Fibroblast of lung (primary cell): ENCODE results near the gene GTPBP3. TPM values are rescaled to one million over a fixed set of nuclear protein-coding genes. Genes with fewer than 3 reads are reported as not detected.

ENCODE experiments used
- DNase-seq, 2 donors: peaks; one replicate each; pipeline versions ENCODE4 v3.0.0 to v3.0.0-alpha.2; 2010; ENCODE audit warnings: low read depth in 2 of 2
- H2AFZ ChIP-seq: 2 replicates; pipeline ENCODE4 v1.5.1; 2012; ENCODE audit warnings: low read length, control low read depth, inconsistent platforms
- H3K27ac ChIP-seq: 2 replicates; pipeline ENCODE4 v1.5.1; 2011; ENCODE audit warnings: low read length, control low read depth; ENCODE audit not compliant: insufficient read depth
- H3K27me3 ChIP-seq: 2 replicates; pipeline ENCODE4 v1.5.1; 2011; ENCODE audit warnings: mild to moderate bottlenecking, low read length; ENCODE audit not compliant: control insufficient read depth, insufficient read depth
- H3K36me3 ChIP-seq: 2 replicates; pipeline ENCODE4 v1.5.1; 2011; ENCODE audit warnings: low read length; ENCODE audit not compliant: control insufficient read depth, insufficient read depth
- H3K4me1 ChIP-seq: 2 replicates; pipeline ENCODE4 v1.5.1; 2011; ENCODE audit warnings: low read length; ENCODE audit not compliant: control insufficient read depth, insufficient read depth; ENCODE audit errors: extremely low read depth
- H3K4me2 ChIP-seq: 2 replicates; pipeline ENCODE4 v1.5.1; 2011; ENCODE audit warnings: low read length, control low read depth; ENCODE audit not compliant: insufficient read depth; ENCODE audit errors: extremely low read depth
- H3K4me3 ChIP-seq, 4 experiments: fragments of 200-600 bp in 1 of 4; sonication (generic) in 1 of 4; replicated peaks in 1 of 4; 2 replicates each; pipeline ENCODE4 v1.5.1; 2011 to 2016; ENCODE audit warnings: low read length in 4 of 4, low read depth in 3 of 4, mild to moderate bottlenecking in 3 of 4, control low read depth in 2 of 4, inconsistent platforms in 1 of 4, mixed read lengths in 1 of 4; ENCODE audit not compliant: insufficient read depth in 1 of 4; ENCODE audit errors: control extremely low read depth in 1 of 4
- H3K79me2 ChIP-seq: 2 replicates; pipeline ENCODE4 v1.5.1; 2012; ENCODE audit warnings: mild to moderate bottlenecking, low read length, inconsistent platforms; ENCODE audit not compliant: control insufficient read depth, insufficient read depth
- H3K9ac ChIP-seq: 2 replicates; pipeline ENCODE4 v1.5.1; 2011; ENCODE audit warnings: mild to moderate bottlenecking, low read length, control low read depth; ENCODE audit not compliant: insufficient read depth
- H3K9me3 ChIP-seq: 2 replicates; pipeline ENCODE4 v1.5.1; 2012; ENCODE audit warnings: low read depth, low read length; ENCODE audit not compliant: control insufficient read depth, insufficient read depth
- H4K20me1 ChIP-seq: 2 replicates; pipeline ENCODE4 v1.5.1; 2011; ENCODE audit warnings: low read length; ENCODE audit not compliant: control insufficient read depth, insufficient read depth; ENCODE audit errors: extremely low read depth
- CTCF ChIP-seq, 2 donors: IDR thresholded peaks in 1 of 2; conservative IDR thresholded peaks in 1 of 2; 1 replicate in 1 of 2; 2 replicates in 1 of 2; pipeline ENCODE4 v1.5.1; 2011 to 2012; ENCODE audit warnings: low read length in 2 of 2, control low read depth in 1 of 2, inconsistent platforms in 1 of 2, low read depth in 1 of 2, mild to moderate bottlenecking in 1 of 2
- EZH2 ChIP-seq: IDR thresholded peaks from 2 replicates; pipeline ENCODE4 v1.5.1; 2012; ENCODE audit warnings: low read length, control low read depth, mild to moderate bottlenecking; ENCODE audit errors: missing control alignments
- polyA plus RNA-seq, 2 donors: library from polyadenylated mRNA; depleted of rRNA in 1 of 2; stranded (reverse) in 1 of 2; unstranded in 1 of 2; fragments of >200 nt; gene quantifications; 2 replicates each; pipeline ENCODE4 v1.2.1, GENCODE V29; 2011 to 2012; ENCODE audit warnings: missing spikeins in 1 of 2
- total RNA-seq: library from RNA; depleted of rRNA; stranded (reverse); fragments of >200 nt; gene quantifications from 2 replicates; pipeline ENCODE4 v1.2.1, GENCODE V29; 2014

Gene GTPBP3
- total and polyA plus RNA-seq, 2 donors (not counting 1 experiment from before 2014, with no cell fraction given), result 3.7 to 11.1 TPM

- DNase-seq, result no peak
- H3K4me3 ChIP-seq, result peak overlapping the region; percentile 83 to 90 (median 84)
- TF ChIP-seq EZH2 (no peak), CTCF (conservative IDR thresholded peaks at IDR 0.05 in 1 of 2, IDR thresholded peaks at IDR 0.05 in 1 of 2; ENCODE audit: low read depth in 1 of 2, low read length in 2 of 2) (no peak)
These were observed 31.1 kb upstream of the GTPBP3 start for GRCh38 chr19:17306285-17306714.

GRCh38 chr19:17307876-17308377 is 29.4 kb upstream of the GTPBP3 start:
- no peaks in the 10 kb centered on the region for H4K20me1 ChIP-seq
- H2AFZ ChIP-seq, result no peak overlapping the region
- no peak overlapping the region for H3K27ac ChIP-seq
- peaks cover 35% of the 10 kb centered on the region for H3K79me2 ChIP-seq
- peaks cover 12% of the 10 kb centered on the region for H3K4me1 ChIP-seq
- H3K9me3 ChIP-seq, result no peaks in the 10 kb centered on the region
- H3K4me2 ChIP-seq, result no peak overlapping the region
- no peak for TF ChIP-seq CTCF (conservative IDR thresholded peaks at IDR 0.05 in 1 of 2, IDR thresholded peaks at IDR 0.05 in 1 of 2; ENCODE audit: low read depth in 1 of 2, low read length in 2 of 2)
- no peak for TF ChIP-seq EZH2
- peaks cover 4% of the 10 kb centered on the region for H3K36me3 ChIP-seq
- no peak overlapping the region for H3K9ac ChIP-seq
- no peak overlapping the region for H3K4me3 ChIP-seq
- no peak for DNase-seq
- H3K27me3 ChIP-seq, result no peaks in the 10 kb centered on the region

More at GRCh38 chr19:17306285-17306714, 31.1 kb upstream of the GTPBP3 start:
- H3K9ac ChIP-seq, result peak overlapping the region; percentile 81
- H3K27me3 ChIP-seq, result no peaks in the 10 kb centered on the region
- H3K36me3 ChIP-seq, result no peaks in the 10 kb centered on the region
- no peaks in the 10 kb centered on the region for H3K9me3 ChIP-seq
- peaks cover 10% of the 10 kb centered on the region for H3K4me1 ChIP-seq
- H4K20me1 ChIP-seq, result no peaks in the 10 kb centered on the region
- peaks cover 19% of the 10 kb centered on the region for H3K79me2 ChIP-seq
- peak overlapping the region; percentile 97 for H3K4me2 ChIP-seq
- H3K27ac ChIP-seq, result peak overlapping the region; percentile 62
- peak overlapping the region; percentile 67 for H2AFZ ChIP-seq

GRCh38 chr19:17309198-17309964 is 28.0 kb upstream of the GTPBP3 start, which contains the start of gene DDA1:
TSS of gene DDA1 (plus strand) at chr19:17309563. CDS start at chr19:17309655, 92 bp downstream.
- no peak within 1 kb of the TSS for H2AFZ ChIP-seq
- H3K4me3 ChIP-seq, result peak within 1 kb of the TSS; percentile 85 to 98 (median 92)
- TF ChIP-seq CTCF (conservative IDR thresholded peaks at IDR 0.05 in 1 of 2, IDR thresholded peaks at IDR 0.05 in 1 of 2; ENCODE audit: low read depth in 1 of 2, low read length in 2 of 2) (no peak), EZH2 (no peak)
- peak within 1 kb of the TSS; percentile 92 for H3K4me2 ChIP-seq
- DNase-seq, result peak; percentile 100
- H3K9me3 ChIP-seq, result no peaks in the 10 kb centered on the region
- peaks cover 8% of the 10 kb centered on the region for H3K36me3 ChIP-seq
- peaks cover 7% of the 10 kb centered on the region for H3K4me1 ChIP-seq
- no peaks in the 10 kb centered on the region for H3K27me3 ChIP-seq
- H3K27ac ChIP-seq, result peak within 1 kb of the TSS; percentile 76
- peaks cover 38% of the 10 kb centered on the region for H3K79me2 ChIP-seq
- no peaks in the 10 kb centered on the region for H4K20me1 ChIP-seq
- H3K9ac ChIP-seq, result peak within 1 kb of the TSS; percentile 78
